ENCODE results near the gene KLF12.
A peak's percentile ranks its signal among the peaks of the same experiment; 100 is the strongest.

The KLF12 gene

GRCh38 chr13:74129500-74130191 lies 4.6 kb downstream of the KLF12 start:
- Mint-ChIP-seq H3K27me3 (ENCODE audit: low read depth) (no peaks in the 10 kb centered on the region), H3K27ac (peak overlapping the region; percentile 92), H3K9me3 (no peaks in the 10 kb centered on the region), H3K36me3 (ENCODE audit: low read depth) (peaks cover 11% of the 10 kb centered on the region), H3K4me3 (peak overlapping the region; percentile 73), H3K4me1 (ENCODE audit: low read depth) (peaks cover 42% of the 10 kb centered on the region)
- DNase-seq (ENCODE audit: low spot score) = no peak

DNA sequence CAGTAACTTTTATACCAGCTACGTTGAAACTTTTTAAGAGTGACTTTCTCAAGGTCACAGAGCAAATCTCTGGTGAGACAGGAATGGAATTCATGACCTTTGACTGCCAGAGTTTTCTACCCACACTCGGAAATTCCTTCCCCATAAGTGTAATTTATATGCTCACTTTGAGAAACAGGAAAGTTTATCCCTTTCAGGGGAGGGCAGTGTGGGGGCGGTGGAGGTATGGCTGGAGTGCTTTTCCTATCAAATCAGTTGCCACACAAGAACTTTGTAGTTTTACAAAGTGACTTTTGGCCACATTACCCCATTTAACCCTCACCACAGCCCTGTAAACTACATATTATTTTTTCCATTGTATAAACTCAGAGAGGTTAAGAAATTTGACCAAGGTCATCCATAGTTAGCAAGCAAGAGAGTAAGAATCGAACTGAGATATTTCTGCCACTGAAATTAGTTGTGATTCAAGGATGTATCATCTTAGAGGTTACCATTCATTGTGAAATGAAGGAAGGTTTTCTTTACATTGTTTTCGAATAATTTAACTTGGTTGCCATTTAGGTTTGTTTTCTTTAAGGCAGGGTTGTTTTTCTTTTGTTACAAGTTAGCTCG lies 5.9 kb downstream of the KLF12 start:
- Mint-ChIP-seq H3K27me3 (ENCODE audit: low read depth) (no peaks in the 10 kb centered on the region), H3K27ac (no peak overlapping the region), H3K36me3 (ENCODE audit: low read depth) (peaks cover 9% of the 10 kb centered on the region), H3K4me1 (ENCODE audit: low read depth) (peaks cover 47% of the 10 kb centered on the region), H3K9me3 (no peaks in the 10 kb centered on the region), H3K4me3 (no peak overlapping the region)
- DNase-seq (ENCODE audit: low spot score) = peak; percentile 41

- Mint-ChIP-seq H3K36me3 (ENCODE audit: low read depth) (peaks cover 51% of the 10 kb centered on the region), H3K27ac (no peak overlapping the region), H3K9me3 (peaks cover 49% of the 10 kb centered on the region), H3K4me3 (no peak overlapping the region), H3K27me3 (ENCODE audit: low read depth) (no peaks in the 10 kb centered on the region), H3K4me1 (ENCODE audit: low read depth) (peaks cover 22% of the 10 kb centered on the region)
- no peak for DNase-seq (ENCODE audit: low spot score)
Observed at GRCh38 chr13:74118328-74118727, 15.9 kb downstream of the KLF12 start.

DNA sequence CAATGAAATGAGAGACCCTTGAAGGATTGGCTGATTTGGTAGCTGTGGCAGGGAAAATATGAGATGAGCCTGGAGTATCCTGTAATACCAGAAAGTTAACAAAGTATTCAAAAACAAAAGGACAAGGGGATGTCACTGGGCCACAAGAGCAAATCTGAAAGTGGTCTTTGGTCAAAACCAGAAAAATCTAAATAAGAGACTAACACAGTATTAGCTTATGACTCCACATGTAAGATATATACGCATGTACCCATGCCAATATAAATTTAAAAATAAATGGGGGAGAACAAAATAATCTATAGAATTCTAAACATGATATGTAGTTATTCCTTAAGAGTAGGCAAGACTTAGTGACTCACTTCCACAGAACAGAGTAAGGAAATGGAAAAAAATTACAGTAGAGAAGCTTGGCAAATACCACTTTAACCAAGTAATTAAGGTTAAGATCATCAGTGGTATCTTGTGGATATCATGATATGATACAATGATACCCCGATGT lies 16.9 kb downstream of the KLF12 start:
- Mint-ChIP-seq H3K27ac (no peak overlapping the region), H3K36me3 (ENCODE audit: low read depth) (peaks cover 55% of the 10 kb centered on the region), H3K27me3 (ENCODE audit: low read depth) (no peaks in the 10 kb centered on the region), H3K9me3 (peaks cover 49% of the 10 kb centered on the region), H3K4me1 (ENCODE audit: low read depth) (peaks cover 26% of the 10 kb centered on the region), H3K4me3 (no peak overlapping the region)
- no peak for DNase-seq (ENCODE audit: low spot score)

- Mint-ChIP-seq H3K27me3 (ENCODE audit: low read depth) (no peaks in the 10 kb centered on the region), H3K36me3 (ENCODE audit: low read depth) (peaks cover 51% of the 10 kb centered on the region), H3K9me3 (peaks cover 36% of the 10 kb centered on the region), H3K27ac (no peak overlapping the region), H3K4me3 (no peak overlapping the region), H3K4me1 (ENCODE audit: low read depth) (peaks cover 29% of the 10 kb centered on the region)
- no peak for DNase-seq (ENCODE audit: low spot score)
Observed at GRCh38 chr13:74115133-74115532, 19.1 kb downstream of the KLF12 start.

DNA sequence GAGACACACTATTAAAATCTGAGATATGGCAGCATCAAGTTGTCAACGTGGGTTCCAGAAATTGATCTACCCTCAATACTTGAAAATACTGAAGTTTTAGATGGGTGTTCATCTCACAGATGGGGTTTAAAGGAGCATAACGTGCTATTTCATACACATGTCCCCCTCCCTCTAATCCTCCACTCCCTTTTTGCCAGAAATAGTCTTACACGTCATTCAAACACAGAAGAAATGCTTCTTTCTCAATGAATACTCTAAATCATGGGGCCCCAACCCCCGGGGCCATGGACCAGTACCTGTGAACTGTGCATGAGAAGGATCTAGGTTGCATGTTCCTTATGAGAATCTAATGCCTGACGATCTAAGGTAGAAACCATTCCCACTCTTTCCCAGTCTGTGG lies 19.6 kb downstream of the KLF12 start:
- Mint-ChIP-seq H3K36me3 (ENCODE audit: low read depth) (peaks cover 49% of the 10 kb centered on the region), H3K27me3 (ENCODE audit: low read depth) (no peaks in the 10 kb centered on the region), H3K4me1 (ENCODE audit: low read depth) (peaks cover 31% of the 10 kb centered on the region), H3K9me3 (peaks cover 31% of the 10 kb centered on the region), H3K27ac (no peak overlapping the region), H3K4me3 (no peak overlapping the region)
- no peak for DNase-seq (ENCODE audit: low spot score)

DNA sequence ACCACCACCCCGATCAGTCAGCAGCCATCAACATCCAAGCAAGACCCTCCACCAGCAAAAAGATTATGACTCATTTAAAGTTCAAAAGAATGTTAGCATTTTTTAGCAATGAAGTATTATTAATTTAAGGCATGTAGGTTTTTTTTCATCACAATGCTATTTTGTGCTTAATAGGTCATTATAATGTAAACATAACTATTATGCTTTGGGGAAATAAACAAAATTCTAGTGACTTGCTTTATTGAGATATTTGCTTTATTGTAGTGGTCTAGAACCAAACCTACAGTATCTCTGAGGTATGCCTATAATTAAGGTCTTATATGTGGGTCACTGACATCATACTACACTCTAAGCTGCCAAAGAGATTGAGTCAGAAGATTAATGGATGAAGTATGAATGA lies 20.0 kb downstream of the KLF12 start:
- Mint-ChIP-seq H3K4me3 (no peak overlapping the region), H3K9me3 (peaks cover 27% of the 10 kb centered on the region), H3K27ac (no peak overlapping the region), H3K36me3 (ENCODE audit: low read depth) (peaks cover 45% of the 10 kb centered on the region), H3K4me1 (ENCODE audit: low read depth) (peaks cover 30% of the 10 kb centered on the region), H3K27me3 (ENCODE audit: low read depth) (no peaks in the 10 kb centered on the region)
- no peak for DNase-seq (ENCODE audit: low spot score)

DNA sequence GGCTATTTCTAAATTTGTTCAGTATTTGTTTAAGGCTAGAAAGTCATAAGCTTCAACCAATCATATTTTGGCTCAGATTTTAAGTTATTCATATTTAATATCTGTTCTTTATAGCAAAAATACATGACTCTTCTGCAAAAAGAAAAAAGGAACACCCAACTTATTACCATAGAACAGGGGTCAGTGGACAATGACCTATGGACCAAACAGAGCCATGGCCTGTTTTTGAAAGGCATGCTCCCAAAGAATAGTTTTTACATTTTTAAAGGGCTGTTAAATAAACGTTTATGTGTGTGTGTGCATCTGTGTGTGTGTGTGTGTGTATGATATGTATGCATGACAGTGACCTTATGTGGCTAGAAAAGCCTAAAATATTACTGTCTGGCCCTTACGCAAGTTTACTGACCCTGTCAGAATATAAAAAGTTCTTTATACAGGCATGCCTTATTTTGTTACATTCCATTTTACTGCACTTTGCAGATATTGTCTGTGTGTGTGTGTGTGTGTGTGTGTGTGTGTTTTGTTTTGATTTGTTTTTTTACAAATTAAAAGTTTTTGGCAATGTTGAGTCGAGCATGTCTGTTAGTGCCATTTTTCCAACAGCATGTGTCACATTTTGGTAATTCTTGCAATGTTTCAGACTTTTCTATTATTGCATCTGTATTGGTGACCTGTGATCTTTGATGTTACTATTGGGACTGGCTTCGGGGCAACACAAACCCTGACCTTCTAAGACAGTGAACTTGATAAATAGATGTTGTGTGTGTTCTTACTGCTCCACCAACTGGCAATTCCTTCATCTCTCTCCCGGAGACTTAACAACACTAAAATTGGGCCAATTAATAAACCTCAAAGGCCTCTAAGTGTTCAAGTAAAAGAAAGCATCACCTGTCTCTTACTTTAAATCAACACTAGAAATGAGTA lies 22.0 kb downstream of the KLF12 start:
- DNase-seq (ENCODE audit: low spot score) = no peak
- H3K4me1 Mint-ChIP-seq (ENCODE audit: low read depth) = peaks cover 21% of the 10 kb centered on the region
- H3K27ac Mint-ChIP-seq = no peak overlapping the region
- H3K9me3 Mint-ChIP-seq = peaks cover 7% of the 10 kb centered on the region
- peaks cover 30% of the 10 kb centered on the region for H3K36me3 Mint-ChIP-seq (ENCODE audit: low read depth)
- H3K27me3 Mint-ChIP-seq (ENCODE audit: low read depth) = no peaks in the 10 kb centered on the region
- no peak overlapping the region for H3K4me3 Mint-ChIP-seq

DNA sequence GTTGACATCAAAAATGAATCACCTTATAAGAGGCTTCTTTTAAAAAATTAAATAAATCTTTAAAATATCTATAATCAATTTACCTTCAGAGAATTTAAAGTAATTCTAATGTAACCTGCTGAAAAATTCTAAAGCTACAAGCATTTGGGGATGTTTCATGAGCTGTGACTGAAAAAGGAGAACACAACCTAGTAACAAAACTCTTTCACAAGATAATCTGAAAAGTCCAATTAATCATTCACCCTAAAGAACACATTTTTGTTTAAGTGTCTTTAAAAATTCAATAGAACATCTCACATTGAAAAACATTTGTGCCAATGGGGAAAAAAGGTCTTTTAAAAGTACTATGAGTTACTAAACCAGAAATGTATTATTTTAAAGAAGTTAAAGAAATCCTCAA lies 22.8 kb downstream of the KLF12 start:
- H3K4me1 Mint-ChIP-seq (ENCODE audit: low read depth) = peaks cover 23% of the 10 kb centered on the region
- no peak overlapping the region for H3K27ac Mint-ChIP-seq
- peaks cover 28% of the 10 kb centered on the region for H3K36me3 Mint-ChIP-seq (ENCODE audit: low read depth)
- no peak overlapping the region for H3K4me3 Mint-ChIP-seq
- H3K9me3 Mint-ChIP-seq = peaks cover 5% of the 10 kb centered on the region
- H3K27me3 Mint-ChIP-seq (ENCODE audit: low read depth) = no peaks in the 10 kb centered on the region
- no peak for DNase-seq (ENCODE audit: low spot score)

DNA sequence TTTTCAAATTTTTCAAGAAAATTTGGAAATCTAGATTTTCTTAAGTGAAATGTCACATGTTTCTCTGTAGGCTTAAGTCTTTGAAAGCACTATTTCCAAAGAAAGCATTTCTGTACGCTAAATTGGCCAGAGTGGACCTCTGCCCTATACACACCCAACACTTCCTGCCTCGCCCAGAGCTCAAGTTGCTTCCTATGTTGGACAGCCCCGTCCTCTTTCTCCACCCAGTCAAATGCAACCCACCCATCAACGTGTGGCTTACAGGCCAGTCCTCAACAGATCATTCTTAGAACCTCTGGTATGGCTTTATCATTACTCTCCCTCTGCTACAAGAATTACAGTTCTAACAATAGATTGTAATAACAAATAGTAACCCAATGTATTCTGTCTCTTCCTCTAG lies 24.2 kb downstream of the KLF12 start:
- peaks cover 24% of the 10 kb centered on the region for H3K36me3 Mint-ChIP-seq (ENCODE audit: low read depth)
- DNase-seq (ENCODE audit: low spot score) = no peak
- peaks cover 17% of the 10 kb centered on the region for H3K4me1 Mint-ChIP-seq (ENCODE audit: low read depth)
- H3K27me3 Mint-ChIP-seq (ENCODE audit: low read depth) = no peaks in the 10 kb centered on the region
- H3K4me3 Mint-ChIP-seq = no peak overlapping the region
- H3K9me3 Mint-ChIP-seq = no peaks in the 10 kb centered on the region
- H3K27ac Mint-ChIP-seq = no peak overlapping the region

- H3K27me3 Mint-ChIP-seq (ENCODE audit: low read depth) = no peaks in the 10 kb centered on the region
- no peaks in the 10 kb centered on the region for H3K9me3 Mint-ChIP-seq
- DNase-seq (ENCODE audit: low spot score) = no peak
- H3K36me3 Mint-ChIP-seq (ENCODE audit: low read depth) = peaks cover 12% of the 10 kb centered on the region
- no peak overlapping the region for H3K27ac Mint-ChIP-seq
- peaks cover 11% of the 10 kb centered on the region for H3K4me1 Mint-ChIP-seq (ENCODE audit: low read depth)
- H3K4me3 Mint-ChIP-seq = no peak overlapping the region
Observed at GRCh38 chr13:74107598-74107997, 26.6 kb downstream of the KLF12 start.

- peaks cover 20% of the 10 kb centered on the region for H3K36me3 Mint-ChIP-seq (ENCODE audit: low read depth)
- DNase-seq (ENCODE audit: low spot score) = no peak
- H3K27ac Mint-ChIP-seq = no peak overlapping the region
- H3K27me3 Mint-ChIP-seq (ENCODE audit: low read depth) = no peaks in the 10 kb centered on the region
- peaks cover 12% of the 10 kb centered on the region for H3K4me1 Mint-ChIP-seq (ENCODE audit: low read depth)
- H3K9me3 Mint-ChIP-seq = peaks cover 7% of the 10 kb centered on the region
- no peak overlapping the region for H3K4me3 Mint-ChIP-seq
Observed at GRCh38 chr13:74105871-74106270, 28.3 kb downstream of the KLF12 start.

GRCh38 chr13:74104661-74105275 lies 29.4 kb downstream of the KLF12 start:
- Mint-ChIP-seq H3K9me3 (peaks cover 7% of the 10 kb centered on the region), H3K4me1 (ENCODE audit: low read depth) (peaks cover 11% of the 10 kb centered on the region), H3K36me3 (ENCODE audit: low read depth) (peaks cover 16% of the 10 kb centered on the region), H3K27me3 (ENCODE audit: low read depth) (no peaks in the 10 kb centered on the region), H3K4me3 (no peak overlapping the region), H3K27ac (no peak overlapping the region)
- no peak for DNase-seq (ENCODE audit: low spot score)
